GM23338 (cell line): ENCODE measurements around the gene OFD1. TPM values are rescaled to one million over a fixed set of nuclear protein-coding genes. Genes with fewer than 3 reads are reported as not detected.

ENCODE experiments used
- ATAC-seq: fragments of 200-7000 bp; cut with Tn5 transposase; 3 replicates; pipeline ENCODE4 v1.9.1; 2020
- DNase-seq: peaks from one replicate; pipeline ENCODE4 v3.0.0-alpha.2; 2015; ENCODE audit warnings: low spot score
- H2AFZ ChIP-seq: fragments of 200-600 bp; sonication (generic); 2 replicates; pipeline ENCODE4 v1.8.0; 2016; ENCODE audit warnings: antibody characterized with exemption, mild to moderate bottlenecking, moderate library complexity
- H3F3A ChIP-seq: fragments of 200-600 bp; sonication (generic); replicated peaks from 2 replicates; pipeline ENCODE4 v1.8.0; 2017; ENCODE audit warnings: antibody characterized with exemption, mixed run types, low read depth
- H3K27ac ChIP-seq: fragments of 200-600 bp; sonication (generic); 2 replicates; pipeline ENCODE4 v1.6.1; 2016; ENCODE audit warnings: low read depth
- H3K27me3 ChIP-seq: fragments of 200-600 bp; sonication (generic); 2 replicates; pipeline ENCODE4 v1.8.0; 2016; ENCODE audit warnings: mild to moderate bottlenecking, mixed run types, moderate library complexity; ENCODE audit not compliant: insufficient read depth
- H3K36me3 ChIP-seq: fragments of 200-600 bp; sonication (generic); 2 replicates; pipeline ENCODE4 v1.8.0; 2016; ENCODE audit warnings: mild to moderate bottlenecking; ENCODE audit not compliant: insufficient read depth
- H3K4me1 ChIP-seq: fragments of 200-600 bp; sonication (generic); 2 replicates; pipeline ENCODE4 v1.8.0; 2016; ENCODE audit warnings: mild to moderate bottlenecking, moderate library complexity; ENCODE audit not compliant: insufficient read depth
- H3K4me2 ChIP-seq: fragments of 200-600 bp; sonication (generic); 2 replicates; pipeline ENCODE4 v1.7.1; 2017; ENCODE audit warnings: mixed run types
- H3K4me3 ChIP-seq: fragments of 200-600 bp; sonication (generic); 2 replicates; pipeline ENCODE4 v1.6.1; 2016; ENCODE audit warnings: mixed run types
- H3K79me2 ChIP-seq: fragments of 200-600 bp; sonication (generic); replicated peaks from 2 replicates; pipeline ENCODE4 v1.8.0; 2017; ENCODE audit warnings: mild to moderate bottlenecking; ENCODE audit not compliant: insufficient read depth
- H3K9me2 ChIP-seq: fragments of 200-600 bp; sonication (generic); 2 replicates; pipeline ENCODE4 v1.8.0; 2017; ENCODE audit not compliant: insufficient read depth
- H4K20me1 ChIP-seq: fragments of 200-600 bp; sonication (generic); replicated peaks from 2 replicates; pipeline ENCODE4 v1.8.0; 2017; ENCODE audit warnings: mild to moderate bottlenecking; ENCODE audit not compliant: insufficient read depth
- H3K27ac Mint-ChIP-seq: 2 replicates; pipeline ENCODE4 v1.8.0; 2020; ENCODE audit warnings: inconsistent platforms, mild to moderate bottlenecking, moderate library complexity, mixed read lengths
- H3K27me3 Mint-ChIP-seq: 3 replicates; pipeline ENCODE4 v1.8.0; 2022; ENCODE audit warnings: low read depth, mild to moderate bottlenecking, moderate library complexity, mixed read lengths, inconsistent platforms; ENCODE audit not compliant: insufficient read depth, poor library complexity
- H3K36me3 Mint-ChIP-seq: 3 replicates; pipeline ENCODE4 v1.8.0; 2021; ENCODE audit warnings: low read depth, mild to moderate bottlenecking, inconsistent platforms, moderate library complexity, mixed read lengths
- H3K4me1 Mint-ChIP-seq: 3 replicates; pipeline ENCODE4 v1.8.0; 2020; ENCODE audit warnings: mild to moderate bottlenecking, inconsistent platforms, mixed read lengths
- H3K4me3 Mint-ChIP-seq: 3 replicates; pipeline ENCODE4 v1.8.0; 2021; ENCODE audit warnings: moderate library complexity, mild to moderate bottlenecking, inconsistent platforms, mixed read lengths
- H3K9me3 Mint-ChIP-seq: 3 replicates; pipeline ENCODE4 v1.8.0; 2020; ENCODE audit warnings: moderate library complexity, mild to moderate bottlenecking, inconsistent platforms, mixed read lengths
- CREB1 ChIP-seq: fragments of 250-450 bp; sonication (Bioruptor Pico); IDR thresholded peaks from 2 replicates; pipeline ENCODE4 v1.5.0; 2020; ENCODE audit warnings: low read depth, mild to moderate bottlenecking, moderate library complexity
- CTCF ChIP-seq, 2 experiments: fragments of 200-600 bp in 1 of 2; sonication (generic) in 1 of 2; conservative IDR thresholded peaks; 2 replicates each; pipeline versions ENCODE4 v1.5.1 to v1.6.1; 2016 to 2017; ENCODE audit warnings: antibody characterized with exemption in 2 of 2, low read depth in 2 of 2, mild to moderate bottlenecking in 2 of 2, moderate library complexity in 1 of 2
- ETS1 ChIP-seq: IDR thresholded peaks from 2 replicates; pipeline ENCODE4 v1.6.1; 2016; ENCODE audit warnings: antibody characterized with exemption
- EZH2 ChIP-seq: fragments of 200-600 bp; sonication (generic); IDR thresholded peaks from one replicate; pipeline ENCODE4 v1.8.0; 2017; ENCODE audit warnings: antibody characterized with exemption, mild to moderate bottlenecking, low read depth; ENCODE audit not compliant: unreplicated experiment
- EZH2phosphoT487 ChIP-seq: fragments of 200-600 bp; sonication (generic); IDR thresholded peaks from one replicate; pipeline ENCODE4 v1.8.1; 2018; ENCODE audit warnings: antibody characterized with exemption; ENCODE audit not compliant: unreplicated experiment
- JUNB ChIP-seq: IDR thresholded peaks from one replicate; pipeline ENCODE4 v1.6.1; 2016; ENCODE audit warnings: antibody characterized with exemption; ENCODE audit not compliant: unreplicated experiment
- NANOG ChIP-seq: IDR thresholded peaks from 2 replicates; pipeline ENCODE4 v1.6.1; 2016; ENCODE audit warnings: antibody characterized with exemption, borderline replicate concordance
- POLR2AphosphoS5 ChIP-seq: IDR thresholded peaks from 2 replicates; pipeline ENCODE4 v1.6.1; 2016; ENCODE audit warnings: antibody characterized with exemption, low read depth
- REST ChIP-seq: IDR thresholded peaks from one replicate; pipeline ENCODE4 v1.6.1; 2018; ENCODE audit warnings: antibody characterized with exemption; ENCODE audit not compliant: unreplicated experiment
- STAT1 ChIP-seq: IDR thresholded peaks from one replicate; pipeline ENCODE4 v1.6.1; 2016; ENCODE audit warnings: antibody characterized with exemption; ENCODE audit not compliant: unreplicated experiment
- ZNF114 ChIP-seq: fragments of 250-450 bp; sonication (Bioruptor Pico); IDR thresholded peaks from 2 replicates; pipeline ENCODE4 v1.5.0; 2020; ENCODE audit warnings: mild to moderate bottlenecking, moderate library complexity
- ZNF331 ChIP-seq: fragments of 250-450 bp; sonication (Bioruptor Pico); IDR thresholded peaks from 2 replicates; pipeline ENCODE4 v1.5.0; 2020; ENCODE audit warnings: low read depth, mild to moderate bottlenecking, moderate library complexity
- ZNF462 ChIP-seq: fragments of 250-450 bp; sonication (Bioruptor Pico); IDR thresholded peaks from 2 replicates; pipeline ENCODE4 v1.5.0; 2020; ENCODE audit warnings: mild to moderate bottlenecking, moderate library complexity
- polyA plus RNA-seq: library from polyadenylated mRNA; unstranded; fragments of >200 nt; fragmentation: Nextera tagmentation; extraction: Ambion mirVana; gene quantifications from 2 replicates; pipeline ENCODE4 v1.2.1, GENCODE V29; 2016
- total RNA-seq: library from RNA; depleted of rRNA; stranded (reverse); fragments of >200 nt; shearing (Covaris generic); gene quantifications from 2 replicates; pipeline ENCODE4 v1.2.3, GENCODE V29; 2014

OFD1 gene
- total and polyA plus RNA-seq, 2 experiments from 2014 or later: 21.2 to 55.0 TPM

- TF ChIP-seq REST (no peak), ETS1 (no peak), POLR2AphosphoS5 (no peak), EZH2 (no peak), NANOG (no peak), JUNB (no peak), CTCF (conservative IDR thresholded peaks at IDR 0.05; ENCODE audit: low read depth in 2 of 2) (no peak), ZNF114 (no peak), EZH2phosphoT487 (no peak), CREB1 (CRISPR knock-in tag) (no peak), ZNF462 (no peak), STAT1 (no peak), ZNF331 (CRISPR knock-in tag) (no peak)
- H3K4me1 Mint-ChIP-seq: peaks cover under 1% of the 10 kb centered on the region; the same call in 2 of the 3 replicates
- H3K9me3 Mint-ChIP-seq: no peaks in the 10 kb centered on the region
- Histone ChIP-seq H3F3A (no peaks in the 10 kb centered on the region), H4K20me1 (no peaks in the 10 kb centered on the region), H3K27me3 (no peaks in the 10 kb centered on the region), H3K4me1 (no peaks in the 10 kb centered on the region), H3K4me2 (no peak overlapping the region), H3K9me2 (no peaks in the 10 kb centered on the region), H3K36me3 (peaks cover 9% of the 10 kb centered on the region; the same call in 1 of the 2 replicates), H2AFZ (no peak overlapping the region), H3K4me3 (no peak overlapping the region), H3K27ac (no peak overlapping the region), H3K79me2 (no peaks in the 10 kb centered on the region)
- ATAC-seq (no peak), DNase-seq (no peak)
- no peak overlapping the region; the same call in 1 of the 2 replicates for H3K27ac Mint-ChIP-seq
- no peaks in the 10 kb centered on the region for H3K27me3 Mint-ChIP-seq
- peaks cover 38% of the 10 kb centered on the region; the same call in 2 of the 3 replicates for H3K36me3 Mint-ChIP-seq
- H3K4me3 Mint-ChIP-seq: no peak overlapping the region
Measured at GRCh38 chrX:13741695-13742094, 7.1 kb downstream of the OFD1 start.
